HG03103 (cell line): ENCODE results near the gene C1orf185.
"Not testable (repeated sequence)": the region's sequence is repeated elsewhere in the genome, so short reads cannot be mapped to it uniquely, and the experiment has no call there.

ENCODE experiments used
- ATAC-seq: cut with Tn5 transposase; IDR thresholded peaks from one replicate; pipeline ENCODE4 v1.9.1; 2021; ENCODE audit warnings: low read depth; ENCODE audit not compliant: unreplicated experiment

The C1orf185 gene

DNA sequence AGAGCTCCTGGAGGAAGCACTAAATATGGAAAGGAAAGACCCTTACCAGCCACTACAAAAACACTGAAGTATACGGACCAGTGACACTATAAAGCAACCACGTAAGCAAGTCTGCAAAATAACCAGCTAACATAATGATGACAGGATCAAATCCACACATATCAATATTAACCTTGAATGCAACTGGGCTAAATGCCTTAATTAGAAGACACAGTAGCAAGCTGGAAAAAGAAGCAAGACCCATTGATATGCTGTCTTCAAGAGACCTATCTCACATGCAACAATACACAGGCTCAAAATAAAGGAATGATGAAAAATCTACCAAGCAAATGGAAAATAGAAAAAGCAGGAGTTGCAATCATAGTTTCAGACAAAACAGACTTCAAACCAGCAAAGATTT, 31.0 kb downstream of the C1orf185 start:
- ATAC-seq, result no peak

GRCh38 chr1:51137696-51138095, 35.7 kb downstream of the C1orf185 start:
- ATAC-seq, result not testable (repeated sequence)

GRCh38 chr1:51139474-51139873, 37.4 kb downstream of the C1orf185 start:
- no peak for ATAC-seq

- ATAC-seq, result no peak
These were observed 45.4 kb downstream of the C1orf185 start for GRCh38 chr1:51147394-51147793.

DNA sequence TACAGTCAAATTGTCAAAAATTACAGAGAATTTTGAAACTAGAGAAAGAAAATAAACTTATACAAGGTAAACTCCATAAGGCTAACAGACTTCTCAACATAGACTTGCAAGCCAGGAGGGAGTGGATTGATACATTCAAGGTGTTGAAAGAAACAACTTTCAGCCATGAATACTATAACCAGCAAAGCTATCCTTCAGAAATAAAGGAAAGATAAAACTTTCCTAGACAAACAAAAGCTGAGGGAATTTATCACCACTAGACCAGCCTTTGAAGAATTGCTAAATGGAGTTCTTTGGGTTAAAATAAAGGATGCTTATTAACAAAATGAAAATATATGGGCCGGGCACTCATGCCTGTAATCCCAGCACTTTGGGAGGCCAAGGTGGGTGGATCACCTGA, 52.7 kb downstream of the C1orf185 start:
- ATAC-seq, result no peak

DNA sequence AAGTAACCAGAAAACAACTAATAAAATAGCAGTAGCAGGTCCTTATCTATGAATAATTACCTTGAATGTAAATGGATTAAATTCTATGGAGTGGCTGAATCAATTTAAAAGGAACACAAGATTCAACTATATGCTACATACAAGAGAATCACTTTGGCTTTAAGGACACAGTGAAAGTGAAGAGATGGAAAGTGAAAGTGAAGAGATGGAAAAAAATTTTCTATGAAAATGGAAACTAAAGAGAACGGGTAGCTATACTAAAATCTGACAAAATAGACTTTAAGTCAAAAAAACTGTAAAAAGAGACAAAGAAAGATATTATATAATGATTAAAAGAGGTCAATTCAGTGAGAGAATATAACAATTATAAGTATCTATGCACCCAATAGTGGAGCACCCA, 54.7 kb downstream of the C1orf185 start:
- ATAC-seq, result no peak

DNA sequence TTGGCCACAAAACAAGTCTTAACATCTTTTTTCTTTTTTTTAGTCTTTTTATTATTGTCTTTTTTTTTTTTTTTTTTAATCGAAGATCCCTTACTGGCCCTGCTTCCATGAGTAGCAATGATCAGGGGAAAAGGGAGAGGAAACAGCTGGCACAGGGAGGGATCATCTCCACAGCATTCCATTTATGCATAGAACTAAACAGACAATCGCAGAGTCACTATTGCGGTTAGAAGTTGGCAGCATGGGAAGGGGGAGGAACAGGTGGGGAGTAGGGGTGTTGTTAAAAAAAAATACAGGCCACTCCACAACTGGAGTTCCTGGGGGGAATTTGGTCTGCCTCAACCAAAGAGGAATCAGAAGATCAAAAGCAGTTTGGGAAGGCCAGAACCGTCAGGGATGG, 55.4 kb downstream of the C1orf185 start:
- no peak for ATAC-seq

DNA sequence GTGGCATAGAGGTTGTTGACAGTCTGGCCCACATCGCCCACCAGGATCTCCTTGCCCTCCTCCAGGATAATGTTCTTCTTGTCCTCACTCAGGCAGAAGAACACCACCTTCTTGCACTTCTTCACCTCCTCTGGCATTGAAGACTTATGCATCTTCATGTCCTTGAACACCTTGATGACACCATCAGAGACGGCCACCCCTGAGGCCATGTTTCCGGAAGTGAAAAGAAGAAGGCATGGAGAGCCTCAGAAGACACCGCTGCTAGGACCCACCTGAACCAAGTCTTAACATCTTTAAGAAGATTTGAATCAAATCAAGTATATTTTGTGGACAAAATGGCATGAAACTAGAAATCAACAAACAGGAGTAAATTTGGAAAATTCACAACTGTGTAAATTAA, 56.2 kb downstream of the C1orf185 start:
- no peak for ATAC-seq

DNA sequence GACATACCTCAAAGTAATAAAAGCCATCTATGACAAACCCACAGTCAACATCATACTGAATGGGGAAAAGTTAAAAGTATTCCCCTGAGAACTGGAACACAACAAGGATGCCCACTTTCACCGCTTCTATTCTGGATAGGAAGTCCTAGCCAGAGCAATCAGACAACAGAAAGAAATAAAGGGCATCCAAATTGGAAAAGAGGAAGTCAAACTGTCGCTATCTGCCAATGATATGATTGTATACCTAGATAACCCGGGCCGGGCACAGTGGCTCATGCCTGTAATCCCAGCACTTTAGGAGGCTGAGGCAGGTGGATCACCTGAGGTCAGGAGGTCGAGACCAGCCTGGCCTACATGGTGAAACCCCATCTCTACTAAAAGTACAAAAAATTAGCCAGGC, 60.5 kb downstream of the C1orf185 start:
- ATAC-seq, result not testable (repeated sequence)

DNA sequence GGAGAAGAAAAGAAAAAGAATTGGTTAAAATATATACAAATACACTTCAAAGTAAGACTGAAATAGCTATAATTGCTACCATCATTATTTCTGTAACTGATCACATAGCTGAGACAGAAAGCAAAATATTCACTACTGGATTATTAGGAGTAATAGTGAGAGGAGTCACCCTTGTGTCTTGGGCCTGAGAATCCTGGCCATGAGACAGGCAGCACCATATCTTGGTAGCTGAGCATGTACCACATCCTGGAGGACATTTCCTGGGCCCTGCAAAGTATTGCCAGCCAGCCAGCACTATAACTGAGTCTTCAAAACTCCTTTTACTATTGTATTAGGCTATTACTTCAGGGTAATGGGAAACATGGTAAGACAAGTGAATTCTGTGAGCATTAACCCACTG, 63.5 kb downstream of the C1orf185 start:
- ATAC-seq, result no peak

DNA sequence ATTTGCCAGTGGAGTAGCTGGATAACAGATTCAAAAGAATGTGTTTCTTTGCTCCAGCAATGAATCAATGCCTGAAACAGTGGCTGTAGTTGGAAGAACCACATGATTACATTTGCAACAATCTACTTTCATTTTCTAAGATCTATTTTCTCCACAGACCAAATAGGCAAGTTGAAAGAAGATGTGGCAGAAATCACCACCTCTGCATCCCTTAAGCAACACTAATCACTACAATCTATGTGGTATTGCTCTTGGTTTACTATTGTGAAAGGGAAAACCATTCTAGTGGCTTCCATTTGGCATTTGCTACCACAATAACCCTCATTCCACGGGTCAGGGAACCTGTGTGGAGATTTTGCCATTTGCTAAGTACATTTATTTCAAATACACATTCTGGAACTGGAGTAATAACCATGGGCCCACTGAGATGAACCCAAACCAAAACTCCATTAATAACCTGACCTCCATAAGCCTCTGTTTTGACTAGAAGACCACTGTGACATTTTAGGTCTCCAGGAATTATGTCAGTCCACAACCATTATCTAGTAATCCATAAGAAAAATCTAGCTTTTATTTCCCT, 66.3 kb downstream of the C1orf185 start:
- ATAC-seq, result no peak

DNA sequence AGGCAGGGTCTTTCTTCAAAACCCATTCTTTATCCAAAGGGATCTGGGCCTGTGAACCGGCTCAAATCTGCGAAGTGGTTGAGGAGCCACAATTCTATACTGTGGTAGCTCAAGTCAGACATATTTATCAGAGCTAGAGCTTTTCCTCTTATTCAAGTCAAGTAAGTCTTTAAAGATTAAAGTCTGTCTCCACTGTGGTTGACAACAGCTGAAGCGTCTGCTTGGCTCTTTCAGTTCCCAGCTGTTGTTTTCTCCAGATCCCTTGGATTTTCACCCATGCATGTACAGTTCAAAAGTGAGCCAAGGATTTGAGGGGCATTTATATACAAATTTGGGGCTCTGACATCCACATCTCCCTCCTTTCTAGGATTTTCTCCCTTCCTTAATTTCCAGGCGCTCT, 66.9 kb downstream of the C1orf185 start:
- no peak for ATAC-seq

DNA sequence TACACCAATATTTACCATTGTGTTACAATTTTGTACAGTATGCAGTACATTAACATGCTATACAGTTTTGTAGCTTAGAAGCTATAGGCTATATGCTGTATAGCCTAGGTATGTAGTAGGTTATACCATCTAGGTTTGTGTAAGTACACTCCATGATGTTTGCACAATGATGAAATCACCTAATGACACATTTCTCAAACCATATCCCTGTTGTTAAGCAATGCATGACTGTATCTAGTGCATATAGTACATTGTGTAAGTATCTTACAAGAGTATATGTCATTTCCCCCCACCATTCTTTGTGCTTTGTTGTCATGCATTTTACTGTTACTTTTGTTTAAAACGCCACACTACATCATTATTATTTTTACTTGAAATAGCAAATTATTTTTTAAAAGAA, 68.3 kb downstream of the C1orf185 start:
- no peak for ATAC-seq

DNA sequence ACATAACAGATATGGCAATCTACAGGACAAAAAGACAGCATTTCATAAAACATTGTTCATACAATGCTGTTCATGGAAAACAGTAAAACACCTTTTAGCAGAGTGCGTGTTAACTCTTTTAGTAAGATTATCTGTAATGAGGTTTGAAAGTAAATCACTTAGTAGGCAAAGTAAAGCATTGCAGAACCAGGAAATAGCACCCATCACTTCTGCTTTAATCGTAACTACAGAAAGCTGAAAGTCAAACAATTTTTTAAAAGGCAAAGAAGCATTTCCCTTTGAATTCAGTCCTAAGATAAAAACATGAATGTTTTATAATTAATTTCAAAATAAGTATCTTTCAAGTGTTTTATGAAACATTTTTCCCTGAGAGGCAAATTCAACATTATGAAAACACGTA, 70.8 kb downstream of the C1orf185 start:
- no peak for ATAC-seq

DNA sequence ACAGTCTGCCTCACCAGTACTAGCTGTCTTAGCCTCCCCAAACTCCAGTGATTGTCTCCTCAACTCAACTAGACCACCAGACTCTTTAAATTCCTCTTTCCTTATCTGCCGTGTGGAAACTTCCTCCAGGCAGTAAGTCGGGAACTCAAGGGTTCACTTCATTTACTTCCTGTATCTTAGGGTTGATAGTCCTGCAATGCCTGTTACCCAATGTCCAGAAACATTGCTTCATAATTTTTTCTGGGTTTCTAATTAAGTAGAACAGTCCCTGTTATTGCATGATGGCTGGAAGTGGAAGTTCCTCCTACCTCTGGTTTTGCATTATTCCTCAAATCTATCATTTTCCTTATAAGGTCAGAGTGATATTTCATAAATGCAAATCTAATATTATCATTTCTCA, 73.2 kb downstream of the C1orf185 start:
- no peak for ATAC-seq

GRCh38 chr1:51177988-51178387, 76.0 kb downstream of the C1orf185 start:
- not testable (repeated sequence) for ATAC-seq

DNA sequence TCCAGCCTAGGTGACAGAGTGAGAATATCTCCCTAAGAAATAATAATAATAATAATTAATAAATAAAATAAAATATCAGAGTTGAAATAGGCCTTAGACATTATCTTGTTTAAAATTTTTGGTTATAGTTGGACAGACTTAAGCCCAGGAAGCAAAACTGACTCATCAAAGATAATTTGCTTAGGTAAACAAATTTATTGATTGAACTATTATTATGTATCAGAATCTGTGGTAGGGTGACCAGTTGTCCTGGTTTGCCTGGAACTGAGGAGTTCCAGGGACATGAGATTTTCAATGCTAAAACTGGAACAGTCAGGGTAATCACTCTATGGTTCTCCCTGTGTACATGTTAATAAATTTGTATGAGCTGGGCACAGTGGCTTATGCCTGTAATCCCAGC, 86.2 kb downstream of the C1orf185 start:
- no peak for ATAC-seq

DNA sequence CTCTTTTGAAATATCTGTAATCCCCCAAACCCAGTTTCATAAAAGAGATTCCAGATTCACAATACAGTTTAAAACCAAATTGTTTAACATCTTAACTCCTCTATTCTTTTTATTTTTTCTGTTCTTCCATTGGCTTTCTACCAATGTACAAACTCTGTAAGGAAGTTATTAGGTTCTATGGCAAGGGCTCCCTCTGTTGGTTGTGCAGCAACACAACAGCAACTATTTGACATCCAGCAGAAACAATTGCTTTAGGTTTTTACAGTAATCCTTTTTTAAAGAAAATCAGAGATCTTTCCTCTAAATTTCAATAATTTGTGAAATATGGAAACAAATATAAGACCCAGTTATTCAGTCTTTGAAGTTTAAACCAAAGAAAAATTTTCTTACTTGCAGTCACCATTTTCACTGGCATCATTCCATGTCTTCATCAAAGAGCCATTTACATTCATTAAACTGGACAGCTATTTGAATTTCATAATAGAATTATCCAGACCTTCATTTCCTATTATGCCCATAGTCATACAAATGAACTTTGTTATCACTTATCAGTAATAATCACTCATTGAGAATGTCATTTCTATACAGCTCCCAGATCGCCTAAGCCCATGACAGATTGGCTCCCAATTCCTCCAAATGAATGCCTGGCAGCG, 87.5 kb downstream of the C1orf185 start:
- ATAC-seq, result no peak

DNA sequence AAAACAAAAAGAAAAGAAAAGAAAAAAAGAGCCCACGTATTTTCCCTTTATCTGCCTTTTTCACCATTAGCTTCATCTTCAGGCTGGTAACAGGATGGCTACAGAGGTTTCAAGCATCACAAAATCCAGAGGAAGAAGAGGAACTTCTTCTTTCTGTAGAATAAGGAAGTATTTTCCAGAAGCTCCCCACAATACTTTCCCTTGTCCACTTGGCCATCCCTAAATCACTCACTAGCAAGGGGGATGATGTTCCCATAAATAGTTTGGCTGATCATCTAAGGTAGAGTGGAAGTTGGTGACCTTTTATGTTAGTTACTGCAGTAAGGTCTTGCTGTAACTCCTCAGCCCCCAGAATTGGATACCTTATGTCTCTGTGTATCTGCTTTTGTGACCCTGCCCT, 88.9 kb downstream of the C1orf185 start:
- no peak for ATAC-seq

DNA sequence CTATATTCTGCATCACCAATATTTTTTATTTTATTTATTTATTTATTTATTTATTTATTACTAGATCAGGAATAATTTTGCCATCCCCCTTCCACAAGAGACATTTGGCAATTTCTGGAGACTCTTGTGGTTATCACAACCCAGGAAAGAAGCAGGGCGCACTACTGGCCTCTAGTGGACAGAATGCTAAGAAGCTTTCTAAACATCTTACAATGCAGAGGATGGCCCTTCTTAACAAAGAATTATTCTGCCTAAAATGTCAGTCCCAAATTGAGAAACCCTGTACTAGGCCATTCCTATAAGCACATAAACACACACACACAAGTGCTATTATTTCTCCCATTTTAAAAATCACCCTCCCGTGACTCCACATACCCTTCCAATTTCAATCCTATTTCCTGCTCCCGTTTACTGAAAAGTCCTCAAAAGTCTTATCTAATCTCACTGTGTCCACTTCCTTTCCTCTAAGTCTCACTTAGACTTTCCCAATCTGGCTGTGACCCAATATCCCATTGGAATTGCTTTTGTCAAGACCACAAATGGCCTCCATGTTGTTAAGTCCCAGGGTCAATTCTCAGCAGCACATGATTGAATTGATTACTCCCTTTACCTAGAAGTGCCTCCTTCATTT, 90.3 kb downstream of the C1orf185 start:
- ATAC-seq, result no peak

DNA sequence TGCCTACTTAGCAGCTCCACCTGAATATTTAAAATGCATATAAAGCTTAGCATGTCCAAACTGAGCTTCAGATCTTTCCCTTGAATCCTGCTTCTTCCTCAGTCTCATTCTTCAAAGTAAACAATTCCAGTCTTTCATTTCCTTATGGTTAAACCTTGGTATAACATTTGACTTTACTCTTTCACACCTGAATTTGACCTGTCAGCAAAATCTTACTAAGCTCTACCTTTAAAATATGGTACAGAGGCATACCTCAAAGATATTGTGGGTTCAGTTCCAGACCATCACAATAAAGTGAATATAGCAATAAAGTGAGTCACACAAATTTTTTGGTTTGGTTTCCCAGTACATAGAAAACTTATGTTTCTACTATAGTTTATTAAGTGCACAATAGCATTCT, 91.5 kb downstream of the C1orf185 start:
- ATAC-seq, result no peak
